Measurements from ENCODE around the gene ADISSP.

DNA sequence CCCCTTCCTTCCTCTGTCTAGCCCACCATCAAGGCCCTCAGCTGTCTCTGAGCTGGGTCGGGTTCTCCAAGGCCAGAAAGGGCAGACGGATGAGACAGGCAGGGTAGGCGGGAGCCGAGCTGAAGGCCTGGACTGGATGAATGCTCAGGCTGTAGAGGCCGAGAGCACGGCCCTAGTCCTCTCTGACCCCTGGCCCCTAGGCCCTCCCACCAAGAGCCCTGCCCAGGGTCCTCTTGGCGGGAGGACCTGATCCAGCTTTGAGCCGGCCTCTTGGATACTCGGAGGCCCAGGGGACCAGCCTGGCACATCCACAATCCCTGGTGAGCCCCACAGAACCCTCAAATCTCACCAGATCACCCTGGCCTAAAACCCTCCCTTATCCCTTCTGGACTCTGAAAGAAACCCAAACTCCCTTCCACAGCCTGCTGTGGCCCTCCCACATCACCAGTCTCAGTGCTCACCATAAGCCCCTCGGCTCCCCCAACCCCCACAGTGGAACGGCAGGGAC is 8.2 kb downstream of the ADISSP start:
- TF ChIP-seq GATA2 (IDR thresholded peaks at IDR 0.05; ENCODE audit: low read depth, low read length) (no peak), GATA3 (IDR thresholded peaks at IDR 0.05; ENCODE audit: low read depth, low read length) (no peak)

All from SH-SY5Y (cell line).